Rectal smooth muscle tissue (tissue), 1 donor: ENCODE measurements around the gene AMFR.
A peak's percentile ranks its signal among the peaks of the same experiment; 100 is the strongest.

ENCODE experiments used
- H3K27ac ChIP-seq: one replicate; pipeline ENCODE4 v1.7.0; 2013; ENCODE audit warnings: low read depth, low read length, inconsistent platforms
- H3K27me3 ChIP-seq: one replicate; pipeline ENCODE4 v1.7.0; 2013; ENCODE audit warnings: low read length; ENCODE audit not compliant: control insufficient read depth, insufficient read depth
- H3K36me3 ChIP-seq: one replicate; pipeline ENCODE4 v1.7.0; 2013; ENCODE audit warnings: low read length; ENCODE audit not compliant: control insufficient read depth, insufficient read depth
- H3K4me1 ChIP-seq: one replicate; pipeline ENCODE4 v1.7.0; 2013; ENCODE audit warnings: low read length; ENCODE audit not compliant: control insufficient read depth, insufficient read depth
- H3K4me3 ChIP-seq: one replicate; pipeline ENCODE4 v1.7.0; 2013; ENCODE audit warnings: low read length
- H3K9ac ChIP-seq: one replicate; pipeline ENCODE4 v1.7.0; 2013; ENCODE audit warnings: low read length

The AMFR gene

GRCh38 chr16:56425439-56425832 is at the start of gene AMFR:
Gene AMFR (minus strand): TSS chr16:56425545. CDS start chr16:56425327, 218 bp downstream.
- no peaks in the 10 kb centered on the region for H3K27me3 ChIP-seq
- peak within 1 kb of the TSS; percentile 63 for H3K9ac ChIP-seq
- peaks cover 15% of the 10 kb centered on the region for H3K4me1 ChIP-seq
- H3K27ac ChIP-seq, result peak within 1 kb of the TSS; percentile 82
- H3K36me3 ChIP-seq, result no peaks in the 10 kb centered on the region
- peak within 1 kb of the TSS; percentile 75 for H3K4me3 ChIP-seq

GRCh38 chr16:56470666-56471065 is 45.3 kb upstream of the AMFR start:
- no peak overlapping the region for H3K27ac ChIP-seq
- no peaks in the 10 kb centered on the region for H3K4me1 ChIP-seq
- H3K36me3 ChIP-seq, result peaks cover 19% of the 10 kb centered on the region
- no peak overlapping the region for H3K4me3 ChIP-seq
- H3K27me3 ChIP-seq, result no peaks in the 10 kb centered on the region
- H3K9ac ChIP-seq, result no peak overlapping the region

- no peaks in the 10 kb centered on the region for H3K4me1 ChIP-seq
- H3K27ac ChIP-seq, result no peak overlapping the region
- no peak overlapping the region for H3K4me3 ChIP-seq
- no peak overlapping the region for H3K9ac ChIP-seq
- no peaks in the 10 kb centered on the region for H3K27me3 ChIP-seq
- H3K36me3 ChIP-seq, result peaks cover 16% of the 10 kb centered on the region
Observed at GRCh38 chr16:56470232-56470631, 44.9 kb upstream of the AMFR start.

- H3K36me3 ChIP-seq, result peaks cover 16% of the 10 kb centered on the region
- no peak overlapping the region for H3K4me3 ChIP-seq
- H3K27me3 ChIP-seq, result no peaks in the 10 kb centered on the region
- no peak overlapping the region for H3K9ac ChIP-seq
- no peaks in the 10 kb centered on the region for H3K4me1 ChIP-seq
- no peak overlapping the region for H3K27ac ChIP-seq
Observed at GRCh38 chr16:56469748-56470147, 44.4 kb upstream of the AMFR start.

- H3K4me1 ChIP-seq, result no peaks in the 10 kb centered on the region
- H3K27me3 ChIP-seq, result no peaks in the 10 kb centered on the region
- no peak overlapping the region for H3K4me3 ChIP-seq
- H3K9ac ChIP-seq, result no peak overlapping the region
- no peak overlapping the region for H3K27ac ChIP-seq
- H3K36me3 ChIP-seq, result peaks cover 16% of the 10 kb centered on the region
Observed at GRCh38 chr16:56468800-56469199, 43.5 kb upstream of the AMFR start.

GRCh38 chr16:56466344-56466743 is 41.0 kb upstream of the AMFR start:
- no peaks in the 10 kb centered on the region for H3K4me1 ChIP-seq
- H3K9ac ChIP-seq, result no peak overlapping the region
- H3K27me3 ChIP-seq, result no peaks in the 10 kb centered on the region
- peaks cover 16% of the 10 kb centered on the region for H3K36me3 ChIP-seq
- H3K4me3 ChIP-seq, result no peak overlapping the region
- no peak overlapping the region for H3K27ac ChIP-seq

- H3K4me1 ChIP-seq, result no peaks in the 10 kb centered on the region
- peaks cover 18% of the 10 kb centered on the region for H3K36me3 ChIP-seq
Observed at GRCh38 chr16:56463153-56463552, 37.8 kb upstream of the AMFR start.

GRCh38 chr16:56462064-56462796 is 36.9 kb upstream of the AMFR start:
- Histone ChIP-seq H3K27ac (no peak overlapping the region), H3K4me1 (no peaks in the 10 kb centered on the region), H3K27me3 (no peaks in the 10 kb centered on the region), H3K36me3 (peaks cover 18% of the 10 kb centered on the region), H3K9ac (no peak overlapping the region), H3K4me3 (no peak overlapping the region)

More at GRCh38 chr16:56463153-56463552, 37.8 kb upstream of the AMFR start:
- Histone ChIP-seq H3K9ac (no peak overlapping the region), H3K27me3 (no peaks in the 10 kb centered on the region), H3K27ac (no peak overlapping the region), H3K4me3 (no peak overlapping the region)

- H3K36me3 ChIP-seq, result peaks cover 6% of the 10 kb centered on the region
- no peak overlapping the region for H3K9ac ChIP-seq
- no peak overlapping the region for H3K27ac ChIP-seq
Observed at GRCh38 chr16:56460101-56460500, 34.8 kb upstream of the AMFR start.

GRCh38 chr16:56457927-56458470 is 32.7 kb upstream of the AMFR start:
- Histone ChIP-seq H3K27ac (no peak overlapping the region), H3K27me3 (no peaks in the 10 kb centered on the region), H3K9ac (no peak overlapping the region), H3K4me1 (no peaks in the 10 kb centered on the region), H3K36me3 (peaks cover 10% of the 10 kb centered on the region), H3K4me3 (no peak overlapping the region)

More at GRCh38 chr16:56460101-56460500, 34.8 kb upstream of the AMFR start:
- H3K4me1 ChIP-seq, result no peaks in the 10 kb centered on the region
- no peak overlapping the region for H3K4me3 ChIP-seq
- no peaks in the 10 kb centered on the region for H3K27me3 ChIP-seq

GRCh38 chr16:56451753-56452689 is 26.7 kb upstream of the AMFR start:
- Histone ChIP-seq H3K4me1 (peaks cover 16% of the 10 kb centered on the region), H3K36me3 (peaks cover 5% of the 10 kb centered on the region), H3K9ac (peak overlapping the region; percentile 29), H3K27ac (peak overlapping the region; percentile 70), H3K4me3 (peak overlapping the region; percentile 91), H3K27me3 (no peaks in the 10 kb centered on the region)

GRCh38 chr16:56450986-56451752 is 25.8 kb upstream of the AMFR start, which contains the start of the genes NUDT21 and OGFOD1:
Gene NUDT21 (minus strand): TSS chr16:56451332. CDS start chr16:56451202, 130 bp downstream.
Gene OGFOD1 (plus strand): TSS chr16:56451554. CDS start chr16:56451613, 59 bp downstream.
- Histone ChIP-seq H3K4me1 (peaks cover 16% of the 10 kb centered on the region), H3K9ac (peak within 1 kb of the TSS; percentile 74), H3K27me3 (no peaks in the 10 kb centered on the region), H3K27ac (peak within 1 kb of the TSS; percentile 76), H3K4me3 (peak within 1 kb of the TSS; percentile 94), H3K36me3 (peaks cover 5% of the 10 kb centered on the region)
